K562 (cell line): ENCODE results near the gene CBFA2T2. TPM values are rescaled to one million over a fixed set of nuclear protein-coding genes. Genes with fewer than 3 reads are reported as not detected.

Experiments used
- ATAC-seq: fragments of 200-7000 bp; cut with Tn5 transposase; 3 replicates; pipeline ENCODE4 v1.9.1; 2020; ENCODE audit warnings: moderate library complexity
- BruUV-seq: library from RNA; stranded (reverse); fragments of 400-500 nt; replicated peaks from 2 replicates; lab custom pipeline; 2021; lab: Mats Ljungman, UMichigan
- CTCF ChIA-PET: fragments of 300-600 bp; formaldehyde crosslinking; extraction: SDS; loops from one replicate; lab custom pipeline; 2021; ENCODE audit warnings: low intra/inter-chr PET ratio; lab: Yijun Ruan, JAX
- POLR2A ChIA-PET: fragments of 300-600, 350-650 bp; sonication (Branson Sonifier 250); formaldehyde crosslinking; extraction: SDS; loops from one replicate; lab custom pipeline; 2021; ENCODE audit warnings: antibody characterized with exemption, inconsistent platforms; lab: Yijun Ruan, JAX
- DNase-seq, 4 experiments: peaks; one replicate each; pipeline versions ENCODE4 v3.0.0 to v3.0.0-alpha.2; 2011 to 2018; ENCODE audit warnings: low spot score in 3 of 4, mixed read lengths in 3 of 4; ENCODE audit errors: extremely low read depth in 1 of 4
- FAIRE-seq: peaks from 2 replicates; lab custom pipeline; 2011; peaks lifted over from hg19 to GRCh38; lab: Jason Lieb, UNC
- H2AFZ ChIP-seq: 2 replicates; pipeline ENCODE4 v1.6.0; 2011; ENCODE audit warnings: low read depth, low read length, control low read depth, inconsistent platforms
- H3K27ac ChIP-seq: fragments of 200-600 bp; 3 replicates; pipeline ENCODE4 v1.8.0; 2011; ENCODE audit warnings: low read depth, mild to moderate bottlenecking, control low read depth, inconsistent platforms, low read length, moderate library complexity, mixed read lengths; ENCODE audit errors: extremely low read depth
- H3K27me3 ChIP-seq, 2 experiments: fragments of 300-600 bp in 1 of 2; 2 replicates in 1 of 2; 3 replicates in 1 of 2; pipeline versions ENCODE4 v1.6.0 to v1.8.0; 2011; ENCODE audit warnings: inconsistent platforms in 2 of 2, low read length in 2 of 2, mild to moderate bottlenecking in 1 of 2, mixed read lengths in 1 of 2, moderate library complexity in 1 of 2; ENCODE audit not compliant: control insufficient read depth in 2 of 2, insufficient read depth in 2 of 2
- H3K36me3 ChIP-seq: fragments of 300-600 bp; 3 replicates; pipeline ENCODE4 v1.8.0; 2011; ENCODE audit warnings: mild to moderate bottlenecking, low read length, inconsistent platforms; ENCODE audit not compliant: control insufficient read depth, insufficient read depth
- H3K4me1 ChIP-seq, 2 experiments: fragments of 200-600 bp in 1 of 2; replicated peaks in 1 of 2; 2 replicates in 1 of 2; 3 replicates in 1 of 2; pipeline versions ENCODE4 v1.5.1 to v1.8.0; 2011; ENCODE audit warnings: inconsistent platforms in 2 of 2, low read length in 2 of 2, mild to moderate bottlenecking in 1 of 2, mixed read lengths in 1 of 2, moderate library complexity in 1 of 2; ENCODE audit not compliant: control insufficient read depth in 2 of 2, insufficient read depth in 2 of 2
- H3K4me2 ChIP-seq: 2 replicates; pipeline ENCODE4 v1.6.1; 2011; ENCODE audit warnings: low read length, control low read depth, inconsistent platforms, mixed read lengths; ENCODE audit not compliant: insufficient read depth
- H3K4me3 ChIP-seq: fragments of 200-600 bp; sonication (generic), shearing (Covaris generic); 2 replicates; pipeline ENCODE4 v1.5.1; 2016; ENCODE audit warnings: control low read depth, inconsistent platforms
- H3K79me2 ChIP-seq: fragments of 200-600 bp; 3 replicates; pipeline ENCODE4 v1.8.0; 2011; ENCODE audit warnings: low read length, inconsistent platforms; ENCODE audit not compliant: control insufficient read depth, insufficient read depth
- H3K9ac ChIP-seq, 2 experiments: 2 replicates each; pipeline versions ENCODE4 v1.6.0 to v1.6.1; 2011; ENCODE audit warnings: low read depth in 2 of 2, low read length in 2 of 2, control low read depth in 1 of 2, inconsistent platforms in 1 of 2, mild to moderate bottlenecking in 1 of 2, mixed read lengths in 1 of 2; ENCODE audit not compliant: insufficient read depth in 1 of 2
- H3K9me1 ChIP-seq: one replicate; pipeline ENCODE4 v1.6.0; 2011; ENCODE audit warnings: inconsistent platforms, mild to moderate bottlenecking, low read length, moderate library complexity; ENCODE audit not compliant: control insufficient read depth, insufficient read depth
- H3K9me3 ChIP-seq: replicated peaks from 2 replicates; pipeline ENCODE4 v1.5.1; 2011; ENCODE audit warnings: low read depth, low read length, inconsistent platforms; ENCODE audit not compliant: control insufficient read depth, insufficient read depth
- H4K20me1 ChIP-seq: replicated peaks from 2 replicates; pipeline ENCODE4 v1.6.1; 2011; ENCODE audit warnings: low read length, inconsistent platforms, mixed read lengths; ENCODE audit not compliant: control insufficient read depth, insufficient read depth
- ARID1B ChIP-seq: fragments of 450-650 bp; IDR thresholded peaks from 2 replicates; pipeline ENCODE4 v1.6.1; 2016; ENCODE audit warnings: antibody characterized with exemption, mild to moderate bottlenecking, inconsistent platforms
- EGR1 ChIP-seq: fragments of 450-650 bp; conservative IDR thresholded peaks from 2 replicates; pipeline ENCODE4 v1.6.1; 2017; ENCODE audit warnings: mild to moderate bottlenecking
- HMBOX1 ChIP-seq: sonication (generic); IDR thresholded peaks from 2 replicates; pipeline ENCODE4 v1.6.1; 2016
- PKNOX1 ChIP-seq: fragments of 450-650 bp; IDR thresholded peaks from 2 replicates; pipeline ENCODE4 v1.6.1; 2016
- REST ChIP-seq, 2 experiments: fragments of 450-650 bp; formaldehyde crosslinking in 1 of 2; IDR thresholded peaks; 2 replicates each; pipeline versions ENCODE4 v1.4.0 to v1.6.1; 2014 to 2020; ENCODE audit warnings: mild to moderate bottlenecking in 2 of 2, borderline replicate concordance in 1 of 2, low read depth in 1 of 2
- RNF219 ChIP-seq: fragments of 250-450 bp; sonication (Bioruptor Pico); IDR thresholded peaks from 2 replicates; pipeline ENCODE4 v1.5.0; 2022; ENCODE audit warnings: mild to moderate bottlenecking
- ZKSCAN1 ChIP-seq: fragments of 150-350 bp; IDR thresholded peaks from 2 replicates; pipeline ENCODE4 v1.6.1; 2016; ENCODE audit warnings: low read depth, low read length
- WGBS: fragments of 100-300 bp; shearing (Covaris generic); methylation state at CpG from one replicate; pipeline ENCODE4 v1.1.6; 2016; ENCODE audit warnings: low coverage, mixed read lengths; ENCODE audit not compliant: insufficient coverage; ENCODE audit errors: missing lambda C conversion rate; 5-methylcytosine and 5-hydroxymethylcytosine counted together
- in situ Hi-C: fragments of 300-500 bp; cut with MboI; formaldehyde crosslinking; loops from 4 replicates; pipeline ENCODE4 v1.15.0; 2018; ENCODE audit warnings: inconsistent platforms, mixed read lengths
- intact Hi-C: fragments of 100-400 bp; cut with micrococcal nuclease; formaldehyde crosslinking; loops from 2 replicates; pipeline ENCODE4 v1.14.2; 2022
- polyA plus RNA-seq, 8 experiments: library from polyadenylated mRNA; depleted of rRNA in 4 of 8; stranded (reverse) in 5 of 8; unstranded in 3 of 8; fragments of >200 nt; fragmentation: Nextera tagmentation in 2 of 8; fragmentation: Illumina TruSeq in 1 of 8; extraction: Ambion mirVana in 2 of 8; extraction: Trizol in 1 of 8; gene quantifications; 2 replicates each; pipeline versions ENCODE4 v1.2.1 to v1.2.3, GENCODE V29; 2011 to 2014; ENCODE audit warnings: inconsistent platforms in 1 of 8, missing spikeins in 1 of 8
- total RNA-seq, 7 experiments: library from RNA; depleted of rRNA in 6 of 7; stranded (reverse); fragments of >200 nt in 6 of 7; fragmentation: Illumina TruSeq in 2 of 7; extraction: Trizol in 2 of 7; gene quantifications; 2 replicates each; pipeline versions ENCODE4 v1.2.1 to v1.2.3, GENCODE V29; 2011 to 2021; ENCODE audit warnings: low replicate concordance in 1 of 7

The CBFA2T2 gene
- total and polyA plus RNA-seq, 9 of the 15 experiments (the other 6 are each of a cell fraction or from before 2014, with no cell fraction given) = 0.27 to 9.6 (median 5.8) TPM

GRCh38 chr20:33630507-33630906 is 140.6 kb downstream of the CBFA2T2 start:
- intact Hi-C loops = no loop called here
- H3K4me3 ChIP-seq = no peak overlapping the region
- BruUV-seq = no TSS peak
- H2AFZ ChIP-seq = no peak overlapping the region
- no peaks in the 10 kb centered on the region for H3K79me2 ChIP-seq
- 31% methylated on average over 4 of the region's 4 CpGs for WGBS
- ATAC-seq (peak; percentile 70), FAIRE-seq (peak; percentile 86), DNase-seq (peak in 2 of 4 experiments; percentile 22 to 46)
- H4K20me1 ChIP-seq = no peaks in the 10 kb centered on the region
- CTCF ChIA-PET = no interaction called here
- H3K36me3 ChIP-seq = peaks cover 29% of the 10 kb centered on the region; the same call in 2 of the 3 replicates
- H3K9me3 ChIP-seq = no peaks in the 10 kb centered on the region
- H3K27me3 ChIP-seq = no peaks in the 10 kb centered on the region
- in situ Hi-C loops = no loop called here
- no peaks in the 10 kb centered on the region for H3K9me1 ChIP-seq
- H3K27ac ChIP-seq = no peak overlapping the region
- POLR2A ChIA-PET = interaction anchor here (0.7 to 1.7 kb wide), 5 partner anchors 10 to 29 kb away, joined by 3 to 5 read pairs (median 4); no protein-coding TSS in a partner anchor
- peak overlapping the region in 1 of 2 experiments; percentile 10; a peak in 1 of 4 replicates for H3K9ac ChIP-seq
- no peak overlapping the region for H3K4me2 ChIP-seq
- H3K4me1 ChIP-seq = peaks cover 5 to 10% of the 10 kb centered on the region in 2 experiments; a peak in 3 of 5 replicates
- TF ChIP-seq REST (IDR thresholded peaks at IDR 0.05; ENCODE audit: borderline replicate concordance) (no peak), REST (CRISPR knock-in tag; IDR thresholded peaks at IDR 0.05; ENCODE audit: low read depth) (no peak), ZKSCAN1 (peak; percentile 30; the same call in 1 of the 2 replicates), RNF219 (no peak), PKNOX1 (peak; percentile 95), ARID1B (0 out of 2 replicates have a peak, but pooled peaks have one; percentile 27), EGR1 (peak; percentile 87), HMBOX1 (0 out of 2 replicates have a peak, but pooled peaks have one; percentile 18)
